GM21786 (cell line): Measurements from ENCODE around the gene NOTUM.
A peak's percentile ranks its signal among the peaks of the same experiment; 100 is the strongest.

Source experiments
- ATAC-seq: cut with Tn5 transposase; IDR thresholded peaks from one replicate; pipeline ENCODE4 v1.9.1; 2021; ENCODE audit not compliant: unreplicated experiment

The NOTUM gene

GRCh38 chr17:81924557-81925532 is 36.1 kb downstream of the NOTUM start:
- no peak for ATAC-seq

GRCh38 chr17:81923302-81924260 is 37.4 kb downstream of the NOTUM start:
- ATAC-seq: no peak

GRCh38 chr17:81922566-81923301 is 38.3 kb downstream of the NOTUM start:
- no peak for ATAC-seq

GRCh38 chr17:81921996-81922565 is 38.9 kb downstream of the NOTUM start:
- ATAC-seq: no peak

- ATAC-seq: no peak
These were observed 39.5 kb downstream of the NOTUM start for GRCh38 chr17:81921537-81921862.

GRCh38 chr17:81920612-81921536 is 40.1 kb downstream of the NOTUM start:
- no peak for ATAC-seq

GRCh38 chr17:81918832-81919545 is 42.0 kb downstream of the NOTUM start:
- ATAC-seq: no peak

- peak; percentile 11 for ATAC-seq
These were observed 42.7 kb downstream of the NOTUM start for GRCh38 chr17:81918333-81918669.

- peak; percentile 67 for ATAC-seq
These were observed 43.2 kb downstream of the NOTUM start, which contains the start of gene SIRT7 for GRCh38 chr17:81917565-81918332. Gene SIRT7, minus strand, starts transcription at chr17:81918176. Its CDS starts 45 bp downstream, at chr17:81918131.

GRCh38 chr17:81916234-81917001 is 44.6 kb downstream of the NOTUM start:
- ATAC-seq: no peak

GRCh38 chr17:81915331-81915730 is 45.7 kb downstream of the NOTUM start:
- ATAC-seq: no peak

GRCh38 chr17:81914103-81914850 is 46.7 kb downstream of the NOTUM start:
- no peak for ATAC-seq

GRCh38 chr17:81913394-81914102 is 47.4 kb downstream of the NOTUM start:
- ATAC-seq: no peak

- ATAC-seq: no peak
These were observed 48.3 kb downstream of the NOTUM start for GRCh38 chr17:81912441-81913309.

- ATAC-seq: no peak
These were observed 49.0 kb downstream of the NOTUM start for GRCh38 chr17:81911969-81912368.
